RWPE1 (cell line): Measurements from ENCODE around the gene IMMP2L.
A peak's percentile ranks its signal among the peaks of the same experiment; 100 is the strongest.

ENCODE experiments used
- CTCF ChIA-PET: fragments of 350-600 bp; sonication (Branson Sonifier 250); formaldehyde crosslinking; extraction: SDS; loops from one replicate; lab custom pipeline; 2021; lab: Yijun Ruan, JAX
- POLR2A ChIA-PET: fragments of 400-600 bp; formaldehyde crosslinking; extraction: SDS; loops from one replicate; lab custom pipeline; 2020; ENCODE audit warnings: antibody characterized with exemption; ENCODE audit not compliant: low non-redundant PET; lab: Yijun Ruan, JAX
- DNase-seq: peaks from one replicate; pipeline ENCODE4 v3.0.0; 2012; ENCODE audit warnings: low spot score
- H3K27ac ChIP-seq: fragments of 450-650 bp; 2 replicates; pipeline ENCODE4 v1.5.1; 2017
- TF ChIP-seq, protein P1 (sequence below): fragments of 450-650 bp; conservative IDR thresholded peaks from 2 replicates; pipeline ENCODE4 v1.5.1; 2017; ENCODE audit warnings: low read depth, mild to moderate bottlenecking

IMMP2L gene

DNA sequence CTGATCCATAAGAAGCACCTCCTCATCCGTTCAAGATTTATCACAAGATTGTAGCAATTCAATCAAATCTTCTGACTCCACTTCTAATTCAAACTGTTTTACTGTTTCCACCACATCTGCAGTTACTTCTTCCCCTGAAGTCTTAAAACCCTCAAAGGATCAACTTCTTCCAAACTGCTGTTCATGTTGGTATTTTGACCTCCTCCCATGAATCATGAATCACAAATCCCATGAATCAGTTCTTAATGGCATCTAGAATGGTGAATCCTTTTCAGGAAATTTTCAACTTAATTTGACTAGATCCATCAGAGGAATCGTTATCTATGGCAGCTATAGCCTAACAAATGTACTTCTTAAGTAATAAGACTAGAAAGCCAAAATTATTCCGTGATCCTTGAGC, 122.3 kb downstream of the IMMP2L start:
- POLR2A ChIA-PET, result no interaction called here
- CTCF ChIA-PET, result no interaction called here
- TF ChIP-seq, protein P1, sequence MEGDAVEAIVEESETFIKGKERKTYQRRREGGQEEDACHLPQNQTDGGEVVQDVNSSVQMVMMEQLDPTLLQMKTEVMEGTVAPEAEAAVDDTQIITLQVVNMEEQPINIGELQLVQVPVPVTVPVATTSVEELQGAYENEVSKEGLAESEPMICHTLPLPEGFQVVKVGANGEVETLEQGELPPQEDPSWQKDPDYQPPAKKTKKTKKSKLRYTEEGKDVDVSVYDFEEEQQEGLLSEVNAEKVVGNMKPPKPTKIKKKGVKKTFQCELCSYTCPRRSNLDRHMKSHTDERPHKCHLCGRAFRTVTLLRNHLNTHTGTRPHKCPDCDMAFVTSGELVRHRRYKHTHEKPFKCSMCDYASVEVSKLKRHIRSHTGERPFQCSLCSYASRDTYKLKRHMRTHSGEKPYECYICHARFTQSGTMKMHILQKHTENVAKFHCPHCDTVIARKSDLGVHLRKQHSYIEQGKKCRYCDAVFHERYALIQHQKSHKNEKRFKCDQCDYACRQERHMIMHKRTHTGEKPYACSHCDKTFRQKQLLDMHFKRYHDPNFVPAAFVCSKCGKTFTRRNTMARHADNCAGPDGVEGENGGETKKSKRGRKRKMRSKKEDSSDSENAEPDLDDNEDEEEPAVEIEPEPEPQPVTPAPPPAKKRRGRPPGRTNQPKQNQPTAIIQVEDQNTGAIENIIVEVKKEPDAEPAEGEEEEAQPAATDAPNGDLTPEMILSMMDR, result no peak
- no peak overlapping the region for H3K27ac ChIP-seq
- DNase-seq, result no peak

DNA sequence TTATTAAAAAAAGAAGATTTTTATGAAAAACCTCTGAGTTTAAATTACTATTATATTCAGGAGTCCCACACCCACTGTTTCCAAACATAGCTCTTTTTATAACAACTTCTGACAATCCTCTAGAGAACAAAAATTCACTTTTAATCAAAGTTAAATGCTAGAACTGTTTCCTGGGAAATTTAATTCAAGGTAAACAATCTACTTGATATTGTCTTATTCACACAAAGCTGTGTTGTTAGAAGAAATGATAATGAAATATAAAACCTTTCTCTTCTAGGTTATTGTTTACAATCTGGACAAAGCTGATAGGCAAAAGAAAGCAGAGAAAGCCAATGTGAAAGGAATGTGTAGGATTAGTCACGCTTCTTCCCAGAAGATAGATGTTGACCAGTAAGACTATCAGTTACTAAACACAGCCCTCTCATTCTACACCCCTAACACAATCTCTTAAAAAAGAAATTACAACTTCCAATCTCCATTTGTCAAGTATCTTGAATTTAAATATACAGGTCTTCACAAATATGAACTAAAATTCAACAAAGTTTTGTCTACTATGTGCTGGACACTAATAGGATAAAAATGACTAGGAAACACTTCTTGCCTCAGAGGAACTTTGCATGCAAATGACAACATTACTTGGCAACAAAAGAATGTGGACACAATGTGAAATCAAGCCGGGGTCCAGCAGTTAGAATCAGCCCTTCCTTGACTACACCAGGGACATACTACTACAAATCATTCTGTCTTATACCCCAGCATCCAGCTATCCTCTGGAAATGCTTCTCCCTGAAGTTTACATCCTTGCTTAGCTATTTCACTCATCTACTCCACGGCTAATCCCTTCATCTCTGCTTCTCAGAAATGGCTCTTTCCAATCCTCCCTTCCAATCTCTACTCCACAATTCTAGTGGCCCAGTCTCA, 123.7 kb downstream of the IMMP2L start:
- CTCF ChIA-PET, result no interaction called here
- TF ChIP-seq, protein P1, result no peak
- POLR2A ChIA-PET, result no interaction called here
- no peak overlapping the region for H3K27ac ChIP-seq
- peak; percentile 4 for DNase-seq

DNA sequence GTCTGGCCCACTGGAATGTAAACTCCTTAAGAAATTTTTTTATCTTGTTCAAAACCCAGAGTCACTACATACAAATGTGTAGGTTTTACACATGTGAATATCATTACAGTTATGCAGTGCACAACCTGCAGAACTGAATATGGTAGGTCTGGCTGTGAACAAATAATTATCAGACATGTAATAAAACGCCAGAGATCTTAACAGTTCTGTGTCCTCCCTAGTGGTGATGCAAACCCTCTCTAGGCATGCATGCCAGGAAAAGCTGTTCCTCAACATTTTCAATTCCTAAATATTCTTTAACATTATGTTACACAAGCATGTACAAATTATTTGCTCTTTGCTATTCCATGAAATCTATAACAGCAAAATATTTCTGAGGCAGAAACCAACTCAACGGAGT, 124.6 kb downstream of the IMMP2L start:
- DNase-seq, result no peak
- TF ChIP-seq, protein P1, result no peak
- ChIA-PET POLR2A (no interaction called here), CTCF (no interaction called here)
- H3K27ac ChIP-seq, result no peak overlapping the region

DNA sequence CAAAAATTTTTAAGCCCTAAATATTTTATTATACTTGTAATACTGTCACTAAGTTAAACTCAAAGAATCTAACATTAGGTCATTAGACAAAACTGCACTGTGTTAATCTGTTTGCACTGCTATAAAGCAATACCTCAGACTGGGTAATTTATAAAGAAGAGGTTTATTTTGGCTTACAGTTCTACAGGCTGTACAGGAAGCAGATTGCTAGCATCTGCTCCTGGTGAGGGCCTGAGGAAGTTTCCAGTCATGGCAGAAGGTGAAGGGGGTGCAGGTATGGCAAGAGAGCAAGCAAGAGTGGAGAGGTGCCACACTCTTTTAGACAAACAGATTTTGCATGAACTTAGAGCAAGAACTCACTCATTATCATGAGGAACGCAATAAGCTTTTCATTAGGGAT, 125.7 kb downstream of the IMMP2L start:
- H3K27ac ChIP-seq, result no peak overlapping the region
- TF ChIP-seq, protein P1, result no peak
- DNase-seq, result no peak
- CTCF ChIA-PET, result no interaction called here
- POLR2A ChIA-PET, result no interaction called here

DNA sequence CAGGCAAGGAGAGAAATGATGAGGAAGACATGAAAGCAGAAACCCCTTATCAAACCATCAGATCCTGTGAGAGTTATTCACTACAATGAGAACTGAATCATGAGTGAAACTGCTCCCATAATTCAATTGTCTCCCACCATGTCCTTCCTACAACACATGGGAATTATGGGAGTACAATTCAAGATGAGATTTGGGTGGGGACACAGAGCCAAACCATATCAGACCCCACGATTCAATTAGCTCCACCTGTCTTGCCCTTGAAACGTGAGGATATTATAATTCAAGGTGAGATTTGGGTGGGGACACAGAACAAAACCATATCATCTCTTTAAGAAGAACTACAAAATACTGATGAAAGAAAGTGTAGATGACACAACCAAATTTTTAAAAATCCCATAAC, 128.9 kb downstream of the IMMP2L start:
- ChIA-PET CTCF (no interaction called here), POLR2A (no interaction called here)
- DNase-seq, result no peak
- no peak overlapping the region for H3K27ac ChIP-seq
- TF ChIP-seq, protein P1, result no peak

DNA sequence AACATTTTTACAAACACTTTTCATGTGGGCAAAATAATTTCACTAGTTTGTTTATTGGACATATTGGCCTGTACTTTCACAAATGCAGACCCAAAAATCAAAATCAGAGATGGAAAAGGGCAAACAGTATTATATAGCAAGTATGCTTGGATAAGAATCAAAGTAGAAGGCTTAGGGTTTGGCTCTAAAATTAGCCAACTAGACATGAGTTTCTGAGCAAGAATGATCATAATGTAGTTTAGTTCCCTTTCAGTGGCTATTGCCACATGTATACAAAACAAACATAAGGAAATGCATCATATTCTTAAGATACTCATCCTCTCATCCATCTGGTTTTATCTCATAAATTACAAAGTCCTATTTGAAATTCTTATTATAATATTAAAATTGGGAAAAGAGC, 132.5 kb downstream of the IMMP2L start:
- TF ChIP-seq, protein P1, result no peak
- no peak overlapping the region for H3K27ac ChIP-seq
- no peak for DNase-seq
- CTCF ChIA-PET, result interaction anchor here (0.7 kb wide), 1 partner anchor 334 kb away, joined by 4 read pairs; no protein-coding TSS in a partner anchor
- POLR2A ChIA-PET, result no interaction called here
